WTC11 (cell line): ENCODE measurements around the gene SP2. TPM values are rescaled to one million over a fixed set of nuclear protein-coding genes. Genes with fewer than 3 reads are reported as not detected.
A peak's percentile ranks its signal among the peaks of the same experiment; 100 is the strongest.

Experiments
- ATAC-seq: fragments of 200-7000 bp; cut with Tn5 transposase; 2 replicates; pipeline ENCODE4 v1.10.0; 2021; ENCODE audit warnings: mild to moderate bottlenecking, moderate library complexity
- CTCF ChIA-PET: fragments of 300-600 bp; sonication (Branson Sonifier 250); formaldehyde crosslinking; loops from one replicate; lab custom pipeline; 2021; ENCODE audit warnings: antibody characterized with exemption; lab: Charles Lee
- POLR2A ChIA-PET: fragments of 350-600 bp; sonication (Branson Sonifier 250); formaldehyde crosslinking; loops from one replicate; lab custom pipeline; 2021; ENCODE audit warnings: antibody characterized with exemption; lab: Charles Lee
- DNase-seq: peaks from one replicate; pipeline ENCODE4 v3.0.0; 2021; ENCODE audit warnings: low spot score
- H3K27ac Mint-ChIP-seq: 2 replicates; pipeline ENCODE4 v1.8.0; 2021; ENCODE audit warnings: mixed read lengths
- H3K27me3 Mint-ChIP-seq: 2 replicates; pipeline ENCODE4 v1.8.0; 2021; ENCODE audit warnings: low read depth, mild to moderate bottlenecking, moderate library complexity, mixed read lengths
- H3K36me3 Mint-ChIP-seq: 2 replicates; pipeline ENCODE4 v1.8.0; 2021; ENCODE audit warnings: mixed read lengths
- H3K4me1 Mint-ChIP-seq: 2 replicates; pipeline ENCODE4 v1.8.0; 2022; ENCODE audit warnings: mixed read lengths
- H3K4me3 Mint-ChIP-seq: 2 replicates; pipeline ENCODE4 v1.8.0; 2021; ENCODE audit warnings: mild to moderate bottlenecking, moderate library complexity, mixed read lengths
- H3K9me3 Mint-ChIP-seq: 2 replicates; pipeline ENCODE4 v1.8.0; 2021; ENCODE audit warnings: mixed read lengths
- CTCF ChIP-seq: fragments of 200-600 bp; IDR thresholded peaks from 2 replicates; pipeline ENCODE4 v1.8.0; 2022; ENCODE audit warnings: antibody characterized with exemption
- IRF2 ChIP-seq: sonication (generic); formaldehyde crosslinking; IDR thresholded peaks from 2 replicates; pipeline ENCODE4 v1.8.0; 2022; ENCODE audit warnings: low read depth, missing genetic modification reagents, borderline replicate concordance
- ZNF416 ChIP-seq: fragments of 250-450 bp; sonication (Bioruptor Pico); IDR thresholded peaks from 2 replicates; pipeline ENCODE4 v1.9.0; 2021; ENCODE audit warnings: mild to moderate bottlenecking, inconsistent platforms
- ZSCAN18 ChIP-seq: fragments of 250-450 bp; sonication (Bioruptor Pico); IDR thresholded peaks from 2 replicates; pipeline ENCODE4 v2.1.2; 2022; ENCODE audit warnings: mild to moderate bottlenecking, moderate library complexity
- total RNA-seq: library from RNA; stranded (reverse); gene quantifications from 3 replicates; pipeline ENCODE4 v1.2.3, GENCODE V29; 2021

The SP2 gene
- total RNA-seq, 1 experiment from 2014 or later = 9.9 TPM

DNA sequence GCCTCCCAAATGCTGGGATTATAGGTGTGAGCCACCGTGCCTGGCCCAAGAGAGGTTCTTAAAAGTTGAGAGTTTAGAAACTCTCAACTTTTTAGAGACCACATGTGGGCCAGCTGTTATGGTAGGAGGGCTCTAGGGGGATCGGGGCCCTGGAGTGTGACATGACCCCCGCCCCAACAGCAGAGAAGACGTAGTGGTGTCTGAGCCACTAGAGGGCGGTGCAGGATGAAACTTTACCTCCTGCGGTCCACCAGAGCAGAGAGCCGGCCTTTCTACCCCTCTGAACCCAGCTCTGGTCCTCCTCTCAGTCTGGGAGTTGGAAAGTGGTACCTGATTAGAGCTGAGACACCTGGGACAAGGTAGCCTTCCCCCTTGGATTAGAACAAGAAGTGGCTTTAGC, 82.3 kb downstream of the SP2 start:
- Mint-ChIP-seq H3K36me3 (peaks cover 55% of the 10 kb centered on the region), H3K27me3 (no peaks in the 10 kb centered on the region), H3K9me3 (no peaks in the 10 kb centered on the region), H3K4me3 (no peak overlapping the region), H3K27ac (no peak overlapping the region), H3K4me1 (no peaks in the 10 kb centered on the region)
- CTCF ChIA-PET = interaction anchor here (0.7 to 7.3 kb wide), 25 partner anchors 8 to 168 kb away, joined by 3 to 242 read pairs (median 7); partner anchors contain the start of genes CDK5RAP3, NFE2L1, OSBPL7 and PNPO
- TF ChIP-seq ZNF416 = no peak
- TF ChIP-seq CTCF = peak; percentile 78; the same call in 1 of the 2 replicates
- no peak for TF ChIP-seq ZSCAN18
- TF ChIP-seq IRF2 (CRISPR knock-in tag) = no peak
- peak; percentile 87 for DNase-seq
- POLR2A ChIA-PET = interaction anchor here (1.2 kb wide), 1 partner anchor 36 kb away, joined by 3 read pairs; no protein-coding TSS in a partner anchor
- peak; percentile 94 for ATAC-seq

Other genes starting within 250 kb of the SP2 start
- gene KPNB1, start 246.3 kb upstream of the SP2 start, total RNA-seq = 437 to 506 TPM (median 452 TPM) in 3 replicates
- 14.7 to 17.4 TPM (median 15.8 TPM) in 3 replicates for gene TBKBP1, start 202.1 kb upstream of the SP2 start, total RNA-seq
- 0.15 to 0.18 TPM in 2 of 3 replicates, not detected in the other for gene TBX21, start 163.0 kb upstream of the SP2 start, total RNA-seq
- 8.2 to 13.5 TPM (median 10.7 TPM) in 3 replicates for gene OSBPL7, start 74.4 kb upstream of the SP2 start, total RNA-seq
- 80.1 to 87.0 TPM (median 85.3 TPM) in 3 replicates for gene MRPL10, start 64.7 kb upstream of the SP2 start, total RNA-seq
- 0.09 to 0.39 TPM (median 0.30 TPM) in 3 replicates for gene LRRC46, start 64.6 kb upstream of the SP2 start, total RNA-seq
- gene SCRN2, start 55.0 kb upstream of the SP2 start, total RNA-seq = 50.8 to 54.1 TPM (median 51.6 TPM) in 3 replicates
- 2.0 to 3.3 TPM (median 2.3 TPM) in 3 replicates for gene SP6, start 45.1 kb upstream of the SP2 start, total RNA-seq
- 12.2 to 17.8 TPM (median 17.2 TPM) in 3 replicates for gene PNPO, start 45.3 kb downstream of the SP2 start, total RNA-seq
- 0.59 to 1.1 TPM (median 1.1 TPM) in 3 replicates for gene PRR15L, start 61.6 kb downstream of the SP2 start, total RNA-seq
- gene CDK5RAP3, start 74.9 kb downstream of the SP2 start, total RNA-seq = 128 to 143 TPM (median 138 TPM) in 3 replicates
- gene COPZ2, start 141.6 kb downstream of the SP2 start, total RNA-seq = 0.37 to 0.44 TPM in 2 of 3 replicates, not detected in the other
- gene NFE2L1, start 152.1 kb downstream of the SP2 start, total RNA-seq = 130 to 149 TPM (median 131 TPM) in 3 replicates
- gene CBX1, start 205.2 kb downstream of the SP2 start, total RNA-seq = 162 to 167 TPM (median 165 TPM) in 3 replicates
- 19.3 to 24.5 TPM (median 20.1 TPM) in 3 replicates for gene SNX11, start 211.5 kb downstream of the SP2 start, total RNA-seq